ENCODE data around the gene UGT1A9.
A peak's percentile ranks its signal among the peaks of the same experiment; 100 is the strongest.
"Not testable (repeated sequence)": the region's sequence is repeated elsewhere in the genome, so short reads cannot be mapped to it uniquely, and the experiment has no call there.

The UGT1A9 gene

DNA sequence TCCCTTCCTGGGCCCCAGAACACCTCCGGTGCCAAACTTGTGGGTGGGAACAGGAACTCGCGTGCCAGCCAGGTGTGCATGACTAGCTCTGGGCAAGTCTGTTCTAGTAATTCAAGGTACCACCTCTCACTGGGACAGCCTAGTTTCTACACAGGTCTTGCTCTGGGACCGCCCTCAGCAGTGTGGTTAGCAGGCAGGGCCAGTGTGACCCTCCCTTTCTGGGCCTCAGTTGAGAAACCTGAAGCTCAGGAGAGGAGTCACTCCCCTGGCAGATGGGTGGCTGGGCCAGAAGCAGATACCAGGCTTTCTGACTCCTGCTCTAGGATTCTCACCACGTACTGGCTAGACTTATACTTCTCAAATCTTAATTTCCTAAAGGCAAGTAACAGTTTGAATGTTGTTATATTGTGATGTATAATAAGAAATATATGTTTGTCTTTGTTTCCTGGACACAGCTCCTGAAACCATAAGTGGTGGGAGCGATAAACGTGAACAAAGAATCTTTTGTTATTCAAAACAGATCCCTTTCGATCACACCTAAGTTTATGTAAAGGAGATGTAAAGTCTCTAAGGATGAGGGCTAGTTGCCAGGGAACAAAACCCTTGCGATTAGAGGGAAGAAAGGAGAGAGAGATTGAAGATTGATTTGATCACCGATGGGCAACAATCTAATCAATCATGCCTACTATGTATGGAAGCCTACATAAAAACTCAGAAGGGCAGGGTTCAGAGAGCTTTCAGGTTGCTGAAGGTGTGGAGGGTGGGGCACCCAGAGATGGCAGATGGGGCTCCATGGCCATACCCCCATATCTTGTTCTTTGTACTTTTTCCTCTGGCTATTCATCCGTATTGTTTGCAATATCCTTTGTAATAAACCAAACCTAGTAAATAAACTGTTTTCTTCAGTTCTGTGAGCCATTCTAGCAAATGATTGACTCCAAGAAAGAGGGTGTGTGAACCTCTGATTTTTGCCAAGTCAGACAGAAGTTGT is 20.0 kb downstream of the UGT1A9 start:
- no peak for DNase-seq (ENCODE audit: low read depth)
- H3K4me3 ChIP-seq (ENCODE audit: low read length), result no peak overlapping the region
- TF ChIP-seq, protein P1, sequence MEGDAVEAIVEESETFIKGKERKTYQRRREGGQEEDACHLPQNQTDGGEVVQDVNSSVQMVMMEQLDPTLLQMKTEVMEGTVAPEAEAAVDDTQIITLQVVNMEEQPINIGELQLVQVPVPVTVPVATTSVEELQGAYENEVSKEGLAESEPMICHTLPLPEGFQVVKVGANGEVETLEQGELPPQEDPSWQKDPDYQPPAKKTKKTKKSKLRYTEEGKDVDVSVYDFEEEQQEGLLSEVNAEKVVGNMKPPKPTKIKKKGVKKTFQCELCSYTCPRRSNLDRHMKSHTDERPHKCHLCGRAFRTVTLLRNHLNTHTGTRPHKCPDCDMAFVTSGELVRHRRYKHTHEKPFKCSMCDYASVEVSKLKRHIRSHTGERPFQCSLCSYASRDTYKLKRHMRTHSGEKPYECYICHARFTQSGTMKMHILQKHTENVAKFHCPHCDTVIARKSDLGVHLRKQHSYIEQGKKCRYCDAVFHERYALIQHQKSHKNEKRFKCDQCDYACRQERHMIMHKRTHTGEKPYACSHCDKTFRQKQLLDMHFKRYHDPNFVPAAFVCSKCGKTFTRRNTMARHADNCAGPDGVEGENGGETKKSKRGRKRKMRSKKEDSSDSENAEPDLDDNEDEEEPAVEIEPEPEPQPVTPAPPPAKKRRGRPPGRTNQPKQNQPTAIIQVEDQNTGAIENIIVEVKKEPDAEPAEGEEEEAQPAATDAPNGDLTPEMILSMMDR (conservative IDR thresholded peaks at IDR 0.05; ENCODE audit: low read length), result no peak

DNA sequence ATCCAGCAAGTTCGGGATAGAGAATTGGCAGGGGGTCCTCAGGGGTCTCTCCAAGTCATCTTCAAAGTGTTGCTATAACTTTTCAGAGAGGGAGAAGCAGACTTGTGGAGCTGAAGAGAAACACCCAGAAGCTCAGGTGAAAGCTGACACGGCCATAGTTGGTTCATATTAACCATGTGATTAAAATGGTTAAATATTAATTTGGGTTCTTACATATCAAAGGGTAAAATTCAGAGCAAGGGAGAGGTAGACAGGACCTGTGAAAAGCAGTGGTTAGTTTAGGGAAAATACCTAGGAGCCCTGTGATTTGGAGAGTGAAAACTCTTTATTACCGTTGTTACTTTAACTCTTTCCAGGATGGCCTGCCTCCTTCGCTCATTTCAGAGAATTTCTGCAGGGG is 20.9 kb downstream of the UGT1A9 start, which contains the start of gene UGT1A6:
Gene UGT1A6 (plus strand): TSS at position 243 of the 400 bp plus-strand sequence. CDS start 115 bp downstream, at position 358.
- H3K4me3 ChIP-seq (ENCODE audit: low read length), result no peak within 1 kb of the TSS
- TF ChIP-seq, protein P1 (conservative IDR thresholded peaks at IDR 0.05; ENCODE audit: low read length), result no peak
- DNase-seq (ENCODE audit: low read depth), result no peak

DNA sequence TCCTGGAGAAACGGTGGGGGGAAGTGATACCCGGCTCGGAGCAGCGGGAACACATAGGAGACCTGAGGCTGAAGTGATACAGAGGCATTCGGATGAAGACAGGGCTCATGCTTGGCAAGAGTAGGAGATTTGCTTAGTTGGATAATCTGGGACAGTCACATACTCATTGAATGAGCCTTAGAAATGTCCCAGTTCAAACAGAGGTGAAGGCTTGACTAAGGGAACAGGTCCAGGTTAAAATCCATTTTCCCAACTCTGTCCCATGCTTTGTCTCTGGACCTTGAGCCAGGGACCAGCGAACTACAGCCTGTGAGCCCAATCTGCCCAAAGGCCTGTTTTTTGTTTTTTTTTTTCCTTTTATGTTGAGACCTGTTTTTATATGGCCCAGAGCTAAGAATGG is 22.3 kb downstream of the UGT1A9 start:
- no peak overlapping the region for H3K4me3 ChIP-seq (ENCODE audit: low read length)
- no peak for DNase-seq (ENCODE audit: low read depth)
- TF ChIP-seq, protein P1 (conservative IDR thresholded peaks at IDR 0.05; ENCODE audit: low read length), result no peak

DNA sequence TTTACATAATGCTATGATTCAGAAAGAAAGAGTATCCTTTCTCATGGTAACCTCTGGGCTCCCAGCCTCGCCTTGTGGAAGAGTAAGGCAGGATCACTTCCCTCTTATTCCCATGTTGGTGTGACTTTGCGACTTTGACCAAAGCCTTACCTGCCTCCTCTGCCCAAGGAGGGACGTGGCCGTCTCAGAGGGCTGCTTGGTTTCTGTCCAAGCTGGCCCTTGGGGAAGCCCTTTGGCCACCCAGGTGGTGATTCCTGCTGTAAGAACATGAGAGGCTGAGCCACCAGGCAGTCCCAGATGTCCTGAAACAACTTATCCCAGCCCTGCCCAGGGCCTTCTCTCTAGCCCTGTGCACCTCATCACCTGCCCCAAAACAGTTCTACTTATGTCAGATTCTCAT is 27.0 kb downstream of the UGT1A9 start:
- no peak overlapping the region for H3K4me3 ChIP-seq (ENCODE audit: low read length)
- DNase-seq (ENCODE audit: low read depth), result no peak
- TF ChIP-seq, protein P1 (conservative IDR thresholded peaks at IDR 0.05; ENCODE audit: low read length), result no peak

DNA sequence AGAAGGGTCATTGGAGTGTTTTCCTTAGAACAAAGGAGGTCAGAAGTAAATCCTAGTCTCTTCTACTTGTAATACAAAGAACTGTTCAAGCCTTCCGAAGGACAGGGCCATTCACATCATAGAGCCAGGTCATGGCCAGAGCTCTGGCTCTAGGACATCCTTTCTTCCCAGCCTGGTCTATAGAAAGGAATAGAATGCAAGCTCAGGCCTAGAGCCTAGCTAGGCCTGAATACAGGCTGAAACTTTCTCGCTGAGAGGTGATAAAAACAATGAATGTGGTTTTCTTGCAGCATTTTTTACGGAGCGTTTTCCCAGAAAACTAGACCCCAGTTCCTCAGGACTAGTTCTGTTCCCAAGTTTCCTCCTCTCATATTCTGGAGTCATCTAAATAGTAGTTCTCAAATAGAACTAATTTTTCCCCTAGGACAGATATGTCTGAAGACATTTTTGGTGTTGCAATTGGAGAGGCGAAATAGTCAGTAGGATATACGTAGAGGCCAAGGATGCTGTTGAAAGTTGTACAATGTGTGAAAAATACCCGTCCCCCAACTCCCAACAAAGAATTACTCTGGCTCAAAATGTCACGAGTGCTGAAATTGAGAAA is 27.8 kb downstream of the UGT1A9 start:
- H3K4me3 ChIP-seq (ENCODE audit: low read length), result no peak overlapping the region
- no peak for DNase-seq (ENCODE audit: low read depth)
- TF ChIP-seq, protein P1 (conservative IDR thresholded peaks at IDR 0.05; ENCODE audit: low read length), result no peak

DNA sequence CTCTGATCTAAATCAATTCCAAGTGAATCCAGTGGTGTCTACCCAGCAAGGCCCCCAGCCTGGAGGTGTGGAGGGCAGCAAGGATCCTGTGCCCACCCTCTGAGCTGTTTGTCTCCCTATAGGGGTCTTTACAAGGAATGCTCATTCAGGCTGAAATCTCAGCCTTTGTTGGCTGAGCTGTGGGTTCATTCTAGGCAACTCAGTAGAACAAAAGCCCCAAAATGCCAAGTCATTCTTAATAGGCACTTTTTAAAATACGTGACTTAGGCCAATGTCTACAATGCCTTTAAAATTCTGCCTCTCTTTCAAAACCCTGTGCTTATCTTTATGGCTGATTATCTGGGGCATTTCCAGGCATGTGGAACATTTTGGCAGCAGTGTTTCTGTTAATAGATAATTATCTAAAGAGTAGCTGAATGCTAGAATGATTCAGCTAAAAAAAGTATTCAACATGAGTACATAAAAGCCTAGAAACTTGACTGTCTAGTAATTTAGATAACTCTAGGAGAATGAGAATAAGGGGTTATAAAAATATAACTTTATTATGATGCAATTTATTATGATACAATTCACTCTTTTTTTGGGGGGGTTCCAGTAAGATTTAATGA is 28.4 kb downstream of the UGT1A9 start:
- TF ChIP-seq, protein P1 (conservative IDR thresholded peaks at IDR 0.05; ENCODE audit: low read length), result no peak
- peak; percentile 17 for DNase-seq (ENCODE audit: low read depth)
- no peak overlapping the region for H3K4me3 ChIP-seq (ENCODE audit: low read length)

DNA sequence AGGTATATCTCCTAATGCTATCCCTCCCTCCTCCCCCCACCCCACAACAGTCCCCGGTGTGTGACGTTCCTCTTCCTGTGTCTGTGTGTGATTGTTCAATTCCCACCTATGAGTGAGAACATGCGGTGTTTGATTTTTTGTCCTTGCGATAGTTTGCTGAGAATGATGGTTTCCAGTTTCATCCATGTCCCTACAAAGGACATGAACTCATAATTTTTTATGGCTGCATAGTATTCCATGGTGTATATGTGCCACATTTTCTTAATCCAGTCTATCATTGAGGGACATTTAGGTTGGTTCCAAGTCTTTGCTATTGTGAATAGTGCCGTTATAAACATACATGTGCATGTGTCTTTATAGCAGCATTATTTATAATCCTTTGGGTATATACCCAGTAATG is 29.1 kb downstream of the UGT1A9 start:
- H3K4me3 ChIP-seq (ENCODE audit: low read length); DNase-seq (ENCODE audit: low read depth): not testable (repeated sequence)
